Activated gamma-delta T cell (primary cell): Measurements from ENCODE around the gene SMIM10.
"Not testable (repeated sequence)": the region's sequence is repeated elsewhere in the genome, so short reads cannot be mapped to it uniquely, and the experiment has no call there.

Experiments used
- DNase-seq: peaks from one replicate; lab custom pipeline; 2025; lab: John Stamatoyannopoulos, UW

The SMIM10 gene

GRCh38 chrX:135010921-135011320, 20.1 kb downstream of the SMIM10 start:
- no peak for DNase-seq

DNA sequence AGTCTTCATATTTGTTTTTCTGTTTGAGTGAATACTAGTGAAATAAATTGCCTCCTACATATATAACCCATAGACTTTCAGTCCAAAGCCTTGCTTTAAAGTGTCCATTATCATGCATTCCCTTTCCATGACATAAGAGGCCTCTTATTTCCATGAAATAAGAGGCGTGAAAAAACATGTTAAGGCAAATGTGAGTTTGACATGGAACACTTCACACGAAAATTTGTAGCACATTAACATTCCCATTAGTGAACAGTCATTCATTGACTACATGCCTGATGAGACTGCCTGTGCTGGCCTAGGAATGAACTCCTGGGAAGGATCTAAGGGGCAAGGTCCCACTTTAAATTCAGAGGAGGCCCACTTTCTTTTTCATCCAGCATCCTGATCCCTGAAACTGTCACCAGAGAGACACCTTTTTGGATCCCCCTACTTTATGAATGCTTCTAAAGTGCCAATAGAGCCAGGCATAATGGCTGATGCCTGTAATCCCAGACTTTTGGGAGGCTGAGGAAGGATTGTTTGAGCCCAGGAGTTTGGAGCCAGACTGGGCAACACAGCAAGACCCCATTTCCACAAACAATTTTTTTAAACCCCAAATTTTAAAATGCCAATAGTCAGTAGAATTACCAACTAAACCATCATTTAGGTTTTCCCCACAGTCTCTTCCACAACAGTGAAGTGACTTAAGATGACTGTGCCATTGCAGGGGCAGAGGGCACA, 24.9 kb downstream of the SMIM10 start:
- no peak for DNase-seq

GRCh38 chrX:135019890-135020289, 29.1 kb downstream of the SMIM10 start:
- not testable (repeated sequence) for DNase-seq

GRCh38 chrX:135023791-135024190, 33.0 kb downstream of the SMIM10 start:
- not testable (repeated sequence) for DNase-seq

DNA sequence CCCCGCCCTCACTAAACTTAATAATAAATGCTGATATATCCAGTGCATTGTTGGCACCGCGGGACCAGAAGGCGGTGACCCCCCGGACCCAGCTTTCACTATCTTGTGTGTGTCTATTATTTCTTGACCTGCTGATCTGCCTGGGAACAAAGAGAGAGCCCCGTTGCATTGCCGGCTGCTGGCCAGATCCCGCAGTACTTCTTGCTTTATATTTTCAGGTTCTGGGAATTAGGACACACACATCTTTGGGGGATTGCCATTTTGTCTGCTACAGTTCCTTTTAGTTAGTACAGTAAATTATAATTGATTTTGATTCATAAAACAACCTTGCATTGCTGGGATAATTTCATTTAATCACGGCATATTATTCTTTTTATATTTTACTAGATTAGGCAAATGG, 33.7 kb downstream of the SMIM10 start:
- DNase-seq = no peak

GRCh38 chrX:135030207-135030963, 39.6 kb downstream of the SMIM10 start:
- DNase-seq = not testable (repeated sequence)

DNA sequence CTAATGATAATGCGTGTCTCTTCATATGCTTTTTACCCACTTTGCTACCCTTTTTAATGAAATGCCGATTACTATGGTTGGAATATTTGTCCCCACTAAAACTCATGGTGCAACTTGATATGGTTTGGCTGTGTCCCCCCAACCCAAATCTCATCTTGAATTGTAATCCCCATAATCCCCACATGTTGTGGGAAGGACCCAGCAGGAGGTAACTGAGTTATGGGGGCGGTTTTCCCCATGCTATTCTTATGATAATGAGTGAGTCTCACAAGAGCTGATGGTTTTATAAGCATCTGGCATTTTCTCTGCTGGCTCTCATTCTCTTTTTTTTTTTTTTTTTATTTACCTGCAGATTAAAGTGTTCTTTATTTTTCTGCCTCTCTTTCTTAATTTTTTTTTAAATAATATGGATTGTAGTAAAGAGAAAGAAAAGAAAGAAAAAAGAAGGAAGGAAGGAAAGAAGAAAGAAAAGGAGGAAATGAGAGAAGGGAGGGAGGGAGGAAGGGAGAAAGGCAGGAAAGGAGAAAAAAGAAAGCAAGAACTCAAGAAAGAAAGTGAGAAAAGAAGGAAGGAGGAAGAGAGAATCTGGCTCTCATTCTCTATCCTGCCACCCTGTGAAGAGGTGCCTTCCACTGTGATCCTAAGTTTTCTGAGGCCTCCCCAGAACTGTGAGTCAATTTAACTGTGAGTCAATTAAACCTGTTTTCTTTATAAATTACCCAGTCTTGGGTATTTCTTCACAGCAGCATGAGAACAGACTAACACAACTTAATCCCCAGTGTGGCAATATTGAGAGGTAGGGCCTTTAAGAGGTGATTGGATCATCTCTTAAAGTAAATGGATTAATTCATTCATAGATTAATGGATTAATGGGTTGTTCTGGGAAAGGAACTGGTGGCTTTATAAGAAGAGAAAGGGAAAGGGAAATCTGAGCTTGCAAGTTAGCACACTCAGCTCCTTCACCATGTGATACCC, 50.6 kb downstream of the SMIM10 start:
- DNase-seq = not testable (repeated sequence)
